ENCODE measurements around the gene TCERG1L. TPM values are rescaled to one million over a fixed set of nuclear protein-coding genes. Genes with fewer than 3 reads are reported as not detected.

The TCERG1L gene
- total RNA-seq, 1 donor from 2014 or later = 0.46 TPM

- Histone ChIP-seq H3K36me3 (ENCODE audit: control insufficient read depth, insufficient read depth, low read length) (no peaks in the 10 kb centered on the region), H3K27me3 (ENCODE audit: control insufficient read depth, insufficient read depth, low read length) (no peaks in the 10 kb centered on the region), H3K4me3 (ENCODE audit: low read depth, low read length) (no peak overlapping the region)
- no peak for TF ChIP-seq CTCF (IDR thresholded peaks at IDR 0.05; ENCODE audit: insufficient read depth, low read length, poor library complexity, severe bottlenecking)
- DNase-seq (ENCODE audit: low read depth) = no peak
Measured at GRCh38 chr10:131354380-131354779, 42.9 kb upstream of the TCERG1L start.

GRCh38 chr10:131352765-131353290 is 41.3 kb upstream of the TCERG1L start:
- TF ChIP-seq CTCF (IDR thresholded peaks at IDR 0.05; ENCODE audit: insufficient read depth, low read length, poor library complexity, severe bottlenecking) = no peak
- Histone ChIP-seq H3K27me3 (ENCODE audit: control insufficient read depth, insufficient read depth, low read length) (no peaks in the 10 kb centered on the region), H3K4me3 (ENCODE audit: low read depth, low read length) (no peak overlapping the region)

GRCh38 chr10:131350660-131351059 is 39.1 kb upstream of the TCERG1L start:
- H3K27me3 ChIP-seq (ENCODE audit: control insufficient read depth, insufficient read depth, low read length) = no peaks in the 10 kb centered on the region
- no peak for TF ChIP-seq CTCF (IDR thresholded peaks at IDR 0.05; ENCODE audit: insufficient read depth, low read length, poor library complexity, severe bottlenecking)
- no peak for DNase-seq (ENCODE audit: low read depth)
- H3K4me3 ChIP-seq (ENCODE audit: low read depth, low read length) = no peak overlapping the region
- H3K36me3 ChIP-seq (ENCODE audit: control insufficient read depth, insufficient read depth, low read length) = no peaks in the 10 kb centered on the region

More at GRCh38 chr10:131352765-131353290, 41.3 kb upstream of the TCERG1L start:
- no peaks in the 10 kb centered on the region for H3K36me3 ChIP-seq (ENCODE audit: control insufficient read depth, insufficient read depth, low read length)
- no peak for DNase-seq (ENCODE audit: low read depth)

- Histone ChIP-seq H3K36me3 (ENCODE audit: control insufficient read depth, insufficient read depth, low read length) (no peaks in the 10 kb centered on the region), H3K4me3 (ENCODE audit: low read depth, low read length) (no peak overlapping the region), H3K27me3 (ENCODE audit: control insufficient read depth, insufficient read depth, low read length) (no peaks in the 10 kb centered on the region)
- TF ChIP-seq CTCF (IDR thresholded peaks at IDR 0.05; ENCODE audit: insufficient read depth, low read length, poor library complexity, severe bottlenecking) = no peak
- no peak for DNase-seq (ENCODE audit: low read depth)
Measured at GRCh38 chr10:131350245-131350644, 38.7 kb upstream of the TCERG1L start.

GRCh38 chr10:131346456-131346855 is 34.9 kb upstream of the TCERG1L start:
- Histone ChIP-seq H3K27me3 (ENCODE audit: control insufficient read depth, insufficient read depth, low read length) (no peaks in the 10 kb centered on the region), H3K4me3 (ENCODE audit: low read depth, low read length) (no peak overlapping the region), H3K36me3 (ENCODE audit: control insufficient read depth, insufficient read depth, low read length) (no peaks in the 10 kb centered on the region)
- no peak for DNase-seq (ENCODE audit: low read depth)
- no peak for TF ChIP-seq CTCF (IDR thresholded peaks at IDR 0.05; ENCODE audit: insufficient read depth, low read length, poor library complexity, severe bottlenecking)

GRCh38 chr10:131345691-131346090 is 34.2 kb upstream of the TCERG1L start:
- TF ChIP-seq CTCF (IDR thresholded peaks at IDR 0.05; ENCODE audit: insufficient read depth, low read length, poor library complexity, severe bottlenecking) = no peak
- Histone ChIP-seq H3K36me3 (ENCODE audit: control insufficient read depth, insufficient read depth, low read length) (no peaks in the 10 kb centered on the region), H3K27me3 (ENCODE audit: control insufficient read depth, insufficient read depth, low read length) (no peaks in the 10 kb centered on the region), H3K4me3 (ENCODE audit: low read depth, low read length) (no peak overlapping the region)
- no peak for DNase-seq (ENCODE audit: low read depth)

Measured in kidney epithelial cell (primary cell).